ENCODE data around the gene IL15RA.

Gene IL15RA

GRCh38 chr10:5985029-5985428 lies 7.7 kb upstream of the IL15RA start:
- no peak overlapping the region for H3K4me3 ChIP-seq (ENCODE audit: low read depth, low read length)
- DNase-seq (ENCODE audit: low read depth), result no peak
- in situ Hi-C loops (cut with HindIII; ENCODE audit: low sequenced_read_pairs), result no loop called here
- no peak for TF ChIP-seq CTCF (IDR thresholded peaks at IDR 0.05; ENCODE audit: low read depth, low read length, missing control alignments)

GRCh38 chr10:5983774-5984173 lies 6.4 kb upstream of the IL15RA start:
- no peak overlapping the region for H3K4me3 ChIP-seq (ENCODE audit: low read depth, low read length)
- in situ Hi-C loops (cut with HindIII; ENCODE audit: low sequenced_read_pairs), result no loop called here
- TF ChIP-seq CTCF (IDR thresholded peaks at IDR 0.05; ENCODE audit: low read depth, low read length, missing control alignments), result no peak
- no peak for DNase-seq (ENCODE audit: low read depth)

GRCh38 chr10:5981529-5981928 lies 4.2 kb upstream of the IL15RA start:
- in situ Hi-C loops (cut with HindIII; ENCODE audit: low sequenced_read_pairs), result no loop called here
- no peak for DNase-seq (ENCODE audit: low read depth)
- no peak for TF ChIP-seq CTCF (IDR thresholded peaks at IDR 0.05; ENCODE audit: low read depth, low read length, missing control alignments)
- H3K4me3 ChIP-seq (ENCODE audit: low read depth, low read length), result no peak overlapping the region

GRCh38 chr10:5978230-5978489 lies 817 bp upstream of the IL15RA start:
- in situ Hi-C loops (cut with HindIII; ENCODE audit: low sequenced_read_pairs), result no loop called here
- no peak for TF ChIP-seq CTCF (IDR thresholded peaks at IDR 0.05; ENCODE audit: low read depth, low read length, missing control alignments)
- H3K4me3 ChIP-seq (ENCODE audit: low read depth, low read length), result peak overlapping the region; percentile 85
- no peak for DNase-seq (ENCODE audit: low read depth)

- TF ChIP-seq CTCF (IDR thresholded peaks at IDR 0.05; ENCODE audit: low read depth, low read length, missing control alignments), result no peak
- DNase-seq (ENCODE audit: low read depth), result no peak
- H3K4me3 ChIP-seq (ENCODE audit: low read depth, low read length), result peak overlapping the region; percentile 85
- in situ Hi-C loops (cut with HindIII; ENCODE audit: low sequenced_read_pairs), result no loop called here
These were observed 552 bp downstream of the IL15RA start for GRCh38 chr10:5976512-5977470.

GRCh38 chr10:5975641-5976473 lies 1.5 kb downstream of the IL15RA start:
- TF ChIP-seq CTCF (IDR thresholded peaks at IDR 0.05; ENCODE audit: low read depth, low read length, missing control alignments), result no peak
- in situ Hi-C loops (cut with HindIII; ENCODE audit: low sequenced_read_pairs), result no loop called here
- DNase-seq (ENCODE audit: low read depth), result no peak
- H3K4me3 ChIP-seq (ENCODE audit: low read depth, low read length), result peak overlapping the region; percentile 85

Data from astrocyte of the cerebellum (primary cell).